Cardiac fibroblast (primary cell): ENCODE data around the gene KSR1.
"Not testable (repeated sequence)": the region's sequence is repeated elsewhere in the genome, so short reads cannot be mapped to it uniquely, and the experiment has no call there.

Experiments used
- DNase-seq, 2 donors: peaks; one replicate each; pipeline versions ENCODE4 v3.0.0 to v3.0.0-alpha.2; 2010; ENCODE audit warnings: low read depth in 2 of 2
- H3K4me3 ChIP-seq, 2 donors: replicated peaks in 1 of 2; 1 replicate in 1 of 2; 2 replicates in 1 of 2; pipeline ENCODE4 v1.5.1; 2011; ENCODE audit warnings: low read depth in 2 of 2, low read length in 2 of 2, mild to moderate bottlenecking in 2 of 2, moderate library complexity in 1 of 2
- CTCF ChIP-seq: IDR thresholded peaks from one replicate; pipeline ENCODE4 v1.5.1; 2011; ENCODE audit warnings: low read depth, mild to moderate bottlenecking, low read length, inconsistent platforms

The KSR1 gene

GRCh38 chr17:27654136-27654535 lies 197.9 kb downstream of the KSR1 start:
- no peak for DNase-seq
- TF ChIP-seq CTCF, result no peak
- no peak overlapping the region for H3K4me3 ChIP-seq

DNA sequence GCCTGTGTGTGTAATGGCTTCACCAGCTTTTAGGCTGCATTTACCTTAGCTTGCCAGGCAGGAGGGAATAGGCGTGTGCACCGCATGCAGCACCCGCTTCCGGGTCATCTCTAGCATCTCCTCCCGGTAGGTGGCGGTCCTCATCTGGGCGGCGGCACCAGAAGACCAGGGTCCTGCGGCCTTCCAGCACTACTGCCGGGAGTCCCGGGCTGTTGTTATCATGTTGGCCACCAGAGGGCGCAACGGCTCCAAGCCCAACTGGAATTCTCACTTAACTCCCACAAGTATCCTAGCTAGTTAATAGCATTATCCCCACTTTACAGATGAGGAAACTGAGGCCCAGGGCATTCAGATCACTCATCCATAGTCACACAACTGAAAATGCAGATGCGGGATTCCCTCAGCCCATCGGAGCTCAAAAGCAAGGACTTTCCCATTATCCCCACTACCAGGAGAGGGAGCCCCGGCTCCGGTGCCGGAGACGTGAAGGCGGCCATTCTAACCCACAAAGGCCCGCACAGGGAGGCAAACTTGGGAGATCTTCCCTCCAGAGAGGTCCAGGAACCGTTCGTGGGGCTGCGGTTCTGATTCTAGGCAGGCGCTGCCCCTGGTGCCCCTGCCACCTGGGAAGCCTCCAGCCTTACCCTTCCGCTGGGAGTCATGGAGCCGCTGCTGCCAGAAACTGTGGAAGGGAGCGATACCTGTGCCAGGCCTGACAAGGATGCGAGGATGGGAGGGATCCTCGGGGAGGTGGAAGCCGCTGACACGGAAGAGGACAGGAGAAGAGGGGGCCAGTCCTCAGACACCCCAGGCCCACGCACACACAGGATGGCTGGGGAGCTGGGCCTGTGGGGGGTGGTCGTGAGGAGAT lies 198.6 kb downstream of the KSR1 start:
- peak; percentile 81 for TF ChIP-seq CTCF
- H3K4me3 ChIP-seq, result no peak overlapping the region
- DNase-seq, result peak; percentile 69 to 70

DNA sequence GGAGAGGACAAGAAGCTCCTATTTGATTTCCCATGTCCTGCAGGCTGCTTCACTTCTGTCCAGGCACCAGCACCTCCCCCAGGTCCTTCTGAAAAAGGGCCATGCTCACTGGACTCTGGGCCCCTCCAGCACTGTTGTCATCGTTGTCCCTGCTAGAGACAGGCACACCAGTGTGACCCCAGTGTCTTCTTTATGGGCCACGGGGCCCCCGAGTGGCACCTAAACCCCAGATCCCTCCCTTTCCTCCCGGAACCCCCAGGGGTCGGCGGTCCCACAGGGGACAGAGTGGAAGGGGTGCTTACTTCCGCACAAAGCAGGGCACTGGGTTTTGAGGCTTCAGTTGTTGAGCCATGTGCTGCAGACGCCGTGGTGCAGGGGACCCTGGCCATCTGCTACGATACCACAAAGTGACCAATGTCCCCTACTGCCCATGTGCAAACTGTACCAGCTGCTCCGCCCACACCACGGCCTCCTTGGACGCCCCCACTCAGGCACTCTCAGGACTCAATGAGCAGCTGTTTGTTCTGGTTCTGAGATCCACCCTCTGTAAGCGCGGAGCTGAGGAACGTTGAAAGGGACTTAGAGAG lies 199.4 kb downstream of the KSR1 start:
- DNase-seq, H3K4me3 ChIP-seq: not testable (repeated sequence)

GRCh38 chr17:27656620-27657019 lies 200.4 kb downstream of the KSR1 start:
- not testable (repeated sequence) for H3K4me3 ChIP-seq, DNase-seq

DNA sequence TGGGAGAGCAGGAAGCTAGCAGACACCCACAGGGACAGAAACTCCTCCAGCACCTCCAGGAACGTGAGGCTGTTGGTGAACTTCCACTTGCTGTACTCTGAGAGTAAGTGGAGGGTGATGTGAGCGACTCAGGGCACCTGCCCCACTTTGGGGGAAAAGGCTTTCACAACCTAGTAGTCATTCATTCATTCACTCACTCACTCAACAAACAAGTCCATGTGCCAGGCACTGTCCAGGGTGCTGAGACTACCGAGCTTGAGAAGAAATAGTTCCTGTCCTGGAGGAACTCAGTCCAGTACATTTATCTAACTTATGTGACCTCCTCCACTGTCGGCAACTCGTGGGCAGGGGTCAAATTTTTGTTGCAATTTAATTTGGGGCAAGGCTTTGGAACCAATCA lies 201.4 kb downstream of the KSR1 start:
- H3K4me3 ChIP-seq, result no peak overlapping the region
- DNase-seq, result peak; percentile 21 to 33
- no peak for TF ChIP-seq CTCF

- no peak for TF ChIP-seq CTCF
- no peak for DNase-seq
- no peak overlapping the region for H3K4me3 ChIP-seq
Observed at GRCh38 chr17:27659683-27660082, 203.4 kb downstream of the KSR1 start.

GRCh38 chr17:27660436-27660835 lies 204.2 kb downstream of the KSR1 start:
- DNase-seq, result no peak
- no peak for TF ChIP-seq CTCF
- H3K4me3 ChIP-seq, result no peak overlapping the region
